ENCODE data around the gene IQGAP2.
"Not testable (repeated sequence)": the region's sequence is repeated elsewhere in the genome, so short reads cannot be mapped to it uniquely, and the experiment has no call there.

Gene IQGAP2

GRCh38 chr5:76590027-76590426 lies 186.9 kb downstream of the IQGAP2 start:
- no peak overlapping the region for H3K9ac ChIP-seq (ENCODE audit: low read length)
- peaks cover 9% of the 10 kb centered on the region for H3K4me1 ChIP-seq (ENCODE audit: control insufficient read depth, insufficient read depth, low read length)
- no peak overlapping the region for H3K4me3 ChIP-seq (ENCODE audit: low read length)

GRCh38 chr5:76591366-76591765 lies 188.3 kb downstream of the IQGAP2 start:
- no peak overlapping the region for H3K4me3 ChIP-seq (ENCODE audit: low read length)
- no peak overlapping the region for H3K9ac ChIP-seq (ENCODE audit: low read length)
- H3K9me3 ChIP-seq (ENCODE audit: control insufficient read depth, low read length) = no peaks in the 10 kb centered on the region
- peaks cover 3% of the 10 kb centered on the region for H3K4me1 ChIP-seq (ENCODE audit: control insufficient read depth, insufficient read depth, low read length)
- no peaks in the 10 kb centered on the region for H3K27me3 ChIP-seq (ENCODE audit: control insufficient read depth, insufficient read depth, low read length)
- no peaks in the 10 kb centered on the region for H3K36me3 ChIP-seq (ENCODE audit: control insufficient read depth, insufficient read depth, low read length)

More at GRCh38 chr5:76590027-76590426, 186.9 kb downstream of the IQGAP2 start:
- no peaks in the 10 kb centered on the region for H3K36me3 ChIP-seq (ENCODE audit: control insufficient read depth, insufficient read depth, low read length)
- no peaks in the 10 kb centered on the region for H3K9me3 ChIP-seq (ENCODE audit: control insufficient read depth, low read length)
- H3K27me3 ChIP-seq (ENCODE audit: control insufficient read depth, insufficient read depth, low read length) = no peaks in the 10 kb centered on the region

- Histone ChIP-seq H3K4me1 (ENCODE audit: control insufficient read depth, insufficient read depth, low read length) (no peaks in the 10 kb centered on the region), H3K4me3 (ENCODE audit: low read length) (no peak overlapping the region), H3K36me3 (ENCODE audit: control insufficient read depth, insufficient read depth, low read length) (no peaks in the 10 kb centered on the region), H3K9me3 (ENCODE audit: control insufficient read depth, low read length) (no peaks in the 10 kb centered on the region), H3K27me3 (ENCODE audit: control insufficient read depth, insufficient read depth, low read length) (no peaks in the 10 kb centered on the region), H3K9ac (ENCODE audit: low read length) (no peak overlapping the region)
Measured at GRCh38 chr5:76592692-76593091, 189.6 kb downstream of the IQGAP2 start.

GRCh38 chr5:76594107-76594506 lies 191.0 kb downstream of the IQGAP2 start:
- Histone ChIP-seq H3K27me3 (ENCODE audit: control insufficient read depth, insufficient read depth, low read length) (no peaks in the 10 kb centered on the region), H3K9me3 (ENCODE audit: control insufficient read depth, low read length) (no peaks in the 10 kb centered on the region), H3K4me1 (ENCODE audit: control insufficient read depth, insufficient read depth, low read length) (no peaks in the 10 kb centered on the region), H3K36me3 (ENCODE audit: control insufficient read depth, insufficient read depth, low read length) (no peaks in the 10 kb centered on the region), H3K4me3 (ENCODE audit: low read length) (no peak overlapping the region), H3K9ac (ENCODE audit: low read length) (no peak overlapping the region)

- Histone ChIP-seq H3K4me1 (ENCODE audit: control insufficient read depth, insufficient read depth, low read length) (no peaks in the 10 kb centered on the region), H3K36me3 (ENCODE audit: control insufficient read depth, insufficient read depth, low read length) (no peaks in the 10 kb centered on the region), H3K9ac (ENCODE audit: low read length) (no peak overlapping the region), H3K9me3 (ENCODE audit: control insufficient read depth, low read length) (no peaks in the 10 kb centered on the region), H3K27me3 (ENCODE audit: control insufficient read depth, insufficient read depth, low read length) (no peaks in the 10 kb centered on the region), H3K4me3 (ENCODE audit: low read length) (no peak overlapping the region)
Measured at GRCh38 chr5:76595755-76596481, 192.8 kb downstream of the IQGAP2 start.

- H3K36me3 ChIP-seq (ENCODE audit: control insufficient read depth, insufficient read depth, low read length) = no peaks in the 10 kb centered on the region
- H3K27me3 ChIP-seq (ENCODE audit: control insufficient read depth, insufficient read depth, low read length) = no peaks in the 10 kb centered on the region
- no peaks in the 10 kb centered on the region for H3K4me1 ChIP-seq (ENCODE audit: control insufficient read depth, insufficient read depth, low read length)
- H3K9me3 ChIP-seq (ENCODE audit: control insufficient read depth, low read length) = no peaks in the 10 kb centered on the region
- H3K4me3 ChIP-seq (ENCODE audit: low read length) = no peak overlapping the region
- H3K9ac ChIP-seq (ENCODE audit: low read length) = no peak overlapping the region
Measured at GRCh38 chr5:76598531-76598930, 195.4 kb downstream of the IQGAP2 start.

- H3K36me3 ChIP-seq (ENCODE audit: control insufficient read depth, insufficient read depth, low read length) = no peaks in the 10 kb centered on the region
- no peak overlapping the region for H3K4me3 ChIP-seq (ENCODE audit: low read length)
- no peaks in the 10 kb centered on the region for H3K9me3 ChIP-seq (ENCODE audit: control insufficient read depth, low read length)
- no peaks in the 10 kb centered on the region for H3K4me1 ChIP-seq (ENCODE audit: control insufficient read depth, insufficient read depth, low read length)
- no peak overlapping the region for H3K9ac ChIP-seq (ENCODE audit: low read length)
- no peaks in the 10 kb centered on the region for H3K27me3 ChIP-seq (ENCODE audit: control insufficient read depth, insufficient read depth, low read length)
Measured at GRCh38 chr5:76600716-76601115, 197.6 kb downstream of the IQGAP2 start.

GRCh38 chr5:76601470-76601869 lies 198.4 kb downstream of the IQGAP2 start:
- no peaks in the 10 kb centered on the region for H3K36me3 ChIP-seq (ENCODE audit: control insufficient read depth, insufficient read depth, low read length)
- H3K9ac ChIP-seq (ENCODE audit: low read length) = no peak overlapping the region
- H3K4me1 ChIP-seq (ENCODE audit: control insufficient read depth, insufficient read depth, low read length) = no peaks in the 10 kb centered on the region
- H3K27me3 ChIP-seq (ENCODE audit: control insufficient read depth, insufficient read depth, low read length) = no peaks in the 10 kb centered on the region
- no peaks in the 10 kb centered on the region for H3K9me3 ChIP-seq (ENCODE audit: control insufficient read depth, low read length)
- no peak overlapping the region for H3K4me3 ChIP-seq (ENCODE audit: low read length)

- no peak overlapping the region for H3K9ac ChIP-seq (ENCODE audit: low read length)
- H3K27me3 ChIP-seq (ENCODE audit: control insufficient read depth, insufficient read depth, low read length) = no peaks in the 10 kb centered on the region
- H3K4me3 ChIP-seq (ENCODE audit: low read length) = no peak overlapping the region
- H3K4me1 ChIP-seq (ENCODE audit: control insufficient read depth, insufficient read depth, low read length) = no peaks in the 10 kb centered on the region
- no peaks in the 10 kb centered on the region for H3K36me3 ChIP-seq (ENCODE audit: control insufficient read depth, insufficient read depth, low read length)
- no peaks in the 10 kb centered on the region for H3K9me3 ChIP-seq (ENCODE audit: control insufficient read depth, low read length)
Measured at GRCh38 chr5:76602094-76602726, 199.1 kb downstream of the IQGAP2 start.

- H3K4me1 ChIP-seq (ENCODE audit: control insufficient read depth, insufficient read depth, low read length); H3K36me3 ChIP-seq (ENCODE audit: control insufficient read depth, insufficient read depth, low read length); H3K9me3 ChIP-seq (ENCODE audit: control insufficient read depth, low read length); H3K9ac ChIP-seq (ENCODE audit: low read length); H3K4me3 ChIP-seq (ENCODE audit: low read length); H3K27me3 ChIP-seq (ENCODE audit: control insufficient read depth, insufficient read depth, low read length): not testable (repeated sequence)
Measured at GRCh38 chr5:76603991-76604390, 200.9 kb downstream of the IQGAP2 start.

GRCh38 chr5:76604838-76605237 lies 201.8 kb downstream of the IQGAP2 start:
- H3K9me3 ChIP-seq (ENCODE audit: control insufficient read depth, low read length) = no peaks in the 10 kb centered on the region
- H3K9ac ChIP-seq (ENCODE audit: low read length) = no peak overlapping the region
- H3K36me3 ChIP-seq (ENCODE audit: control insufficient read depth, insufficient read depth, low read length) = no peaks in the 10 kb centered on the region
- H3K4me1 ChIP-seq (ENCODE audit: control insufficient read depth, insufficient read depth, low read length) = no peaks in the 10 kb centered on the region
- no peaks in the 10 kb centered on the region for H3K27me3 ChIP-seq (ENCODE audit: control insufficient read depth, insufficient read depth, low read length)
- H3K4me3 ChIP-seq (ENCODE audit: low read length) = no peak overlapping the region

GRCh38 chr5:76606701-76607100 lies 203.6 kb downstream of the IQGAP2 start:
- Histone ChIP-seq H3K4me1 (ENCODE audit: control insufficient read depth, insufficient read depth, low read length) (no peaks in the 10 kb centered on the region), H3K36me3 (ENCODE audit: control insufficient read depth, insufficient read depth, low read length) (no peaks in the 10 kb centered on the region), H3K27me3 (ENCODE audit: control insufficient read depth, insufficient read depth, low read length) (no peaks in the 10 kb centered on the region), H3K9me3 (ENCODE audit: control insufficient read depth, low read length) (no peaks in the 10 kb centered on the region), H3K9ac (ENCODE audit: low read length) (no peak overlapping the region), H3K4me3 (ENCODE audit: low read length) (no peak overlapping the region)
